IMR-90 (cell line): ENCODE data around the gene PSD2. TPM values are rescaled to one million over a fixed set of nuclear protein-coding genes. Genes with fewer than 3 reads are reported as not detected.

Source experiments
- ATAC-seq: fragments of 200-7000 bp; cut with Tn5 transposase; 2 replicates; pipeline ENCODE4 v1.9.1; 2020; ENCODE audit warnings: low read depth, mild to moderate bottlenecking, moderate library complexity
- BruUV-seq: library from RNA; stranded (reverse); fragments of 400-500 nt; replicated peaks from 2 replicates; lab custom pipeline; 2021; lab: Mats Ljungman, UMichigan
- CTCF ChIA-PET: fragments of 300-600 bp; formaldehyde crosslinking; extraction: SDS; loops from one replicate; lab custom pipeline; 2021; ENCODE audit warnings: antibody characterized with exemption; lab: Yijun Ruan, JAX
- POLR2A ChIA-PET: fragments of 300-600 bp; sonication (Branson Sonifier 250); formaldehyde crosslinking; loops from one replicate; lab custom pipeline; 2022; ENCODE audit warnings: antibody characterized with exemption; ENCODE audit not compliant: unreplicated experiment; lab: Charles Lee
- DNase-seq: peaks from one replicate; pipeline ENCODE4 v3.0.0; 2013
- H2AFZ ChIP-seq: replicated peaks from 2 replicates; pipeline ENCODE3; 2013; ENCODE audit warnings: low read length, mild to moderate bottlenecking; ENCODE audit not compliant: poor library complexity
- H2AK5ac ChIP-seq: 2 replicates; pipeline ENCODE4 v1.6.1; 2013; ENCODE audit warnings: low read depth, low read length, inconsistent platforms
- H2AK9ac ChIP-seq: replicated peaks from 2 replicates; pipeline ENCODE3; 2013; ENCODE audit warnings: mild to moderate bottlenecking, low read depth, low read length, moderate library complexity; ENCODE audit not compliant: poor library complexity
- H2BK120ac ChIP-seq: 2 replicates; pipeline ENCODE4 v1.6.1; 2013; ENCODE audit warnings: low read depth, low read length, inconsistent platforms
- H2BK15ac ChIP-seq: 3 replicates; pipeline ENCODE4 v1.6.1; 2013; ENCODE audit warnings: low read depth, low read length, inconsistent platforms
- H2BK20ac ChIP-seq: 2 replicates; pipeline ENCODE4 v1.6.1; 2013; ENCODE audit warnings: low read depth, mild to moderate bottlenecking, inconsistent platforms, low read length, moderate library complexity
- H2BK5ac ChIP-seq: 2 replicates; pipeline ENCODE4 v1.6.1; 2013; ENCODE audit warnings: mild to moderate bottlenecking, low read depth, low read length, inconsistent platforms; ENCODE audit not compliant: poor library complexity, severe bottlenecking
- H3K14ac ChIP-seq: replicated peaks from 2 replicates; pipeline ENCODE4 v1.6.1; 2013; ENCODE audit warnings: low read depth, low read length, inconsistent platforms
- H3K18ac ChIP-seq: 2 replicates; pipeline ENCODE4 v1.6.1; 2013; ENCODE audit warnings: low read depth, low read length, control low read depth
- H3K23ac ChIP-seq: 2 replicates; pipeline ENCODE4 v1.6.1; 2013; ENCODE audit warnings: low read depth, low read length, inconsistent platforms
- H3K27ac ChIP-seq: 2 replicates; pipeline ENCODE4 v1.5.1; 2013; ENCODE audit warnings: mild to moderate bottlenecking, control low read depth, low read length; ENCODE audit not compliant: insufficient read depth
- H3K27me3 ChIP-seq: 2 replicates; pipeline ENCODE4 v1.6.1; 2013; ENCODE audit warnings: low read length; ENCODE audit not compliant: control insufficient read depth, insufficient read depth
- H3K36me3 ChIP-seq: 2 replicates; pipeline ENCODE4 v1.6.1; 2013; ENCODE audit warnings: low read length, mixed read lengths; ENCODE audit not compliant: control insufficient read depth, insufficient read depth
- H3K4ac ChIP-seq: 2 replicates; pipeline ENCODE4 v1.6.1; 2013; ENCODE audit warnings: low read depth, low read length, inconsistent platforms
- H3K4me1 ChIP-seq: 2 replicates; pipeline ENCODE4 v1.6.1; 2013; ENCODE audit warnings: low read length, mixed read lengths; ENCODE audit not compliant: control insufficient read depth, insufficient read depth
- H3K4me2 ChIP-seq: 2 replicates; pipeline ENCODE4 v1.6.1; 2013; ENCODE audit warnings: low read depth, mild to moderate bottlenecking, control low read depth, low read length, moderate library complexity
- H3K4me3 ChIP-seq: 2 replicates; pipeline ENCODE4 v1.5.1; 2013; ENCODE audit warnings: low read depth, mild to moderate bottlenecking, control low read depth, low read length, moderate library complexity; ENCODE audit not compliant: insufficient read depth
- H3K56ac ChIP-seq: 2 replicates; pipeline ENCODE4 v1.6.1; 2013; ENCODE audit warnings: low read length, inconsistent platforms; ENCODE audit not compliant: insufficient read depth; ENCODE audit errors: extremely low read depth
- H3K79me1 ChIP-seq, 2 experiments: 2 replicates each; pipeline ENCODE4 v1.6.1; 2013; ENCODE audit warnings: low read length in 2 of 2, inconsistent platforms in 1 of 2, low read depth in 1 of 2
- H3K9ac ChIP-seq: 2 replicates; pipeline ENCODE4 v1.6.1; 2013; ENCODE audit warnings: low read depth, low read length, control low read depth
- H3K9me1 ChIP-seq: 2 replicates; pipeline ENCODE4 v1.6.1; 2013; ENCODE audit warnings: low read length, inconsistent platforms; ENCODE audit not compliant: insufficient read depth
- H3K9me3 ChIP-seq: 2 replicates; pipeline ENCODE4 v1.6.1; 2013; ENCODE audit warnings: low read length; ENCODE audit not compliant: control insufficient read depth, insufficient read depth
- H4K20me1 ChIP-seq: 2 replicates; pipeline ENCODE4 v1.6.1; 2013; ENCODE audit warnings: low read length, inconsistent platforms; ENCODE audit not compliant: insufficient read depth
- H4K5ac ChIP-seq: 2 replicates; pipeline ENCODE4 v1.6.1; 2013; ENCODE audit warnings: mild to moderate bottlenecking, low read depth, low read length, control low read depth
- H4K8ac ChIP-seq, 2 experiments: 2 replicates each; pipeline ENCODE4 v1.6.1; 2013; ENCODE audit warnings: low read depth in 2 of 2, low read length in 2 of 2, control low read depth in 1 of 2, inconsistent platforms in 1 of 2
- H4K91ac ChIP-seq: 2 replicates; pipeline ENCODE4 v1.6.1; 2013; ENCODE audit warnings: low read depth, low read length, inconsistent platforms; ENCODE audit not compliant: insufficient read depth
- MXI1 ChIP-seq: IDR thresholded peaks from 2 replicates; pipeline ENCODE4 v1.6.1; 2012; ENCODE audit warnings: low read depth, mild to moderate bottlenecking, low read length, moderate library complexity, borderline replicate concordance
- NFE2L2 ChIP-seq: fragments of 150-350 bp; IDR thresholded peaks from 2 replicates; pipeline ENCODE4 v1.6.1; 2016; ENCODE audit warnings: low read depth, mild to moderate bottlenecking, low read length
- WGBS, 2 experiments: methylation state at CpG; one replicate each; pipeline versions ENCODE4 v1.1.5 to v1.1.7; 2013; ENCODE audit warnings: missing lambda C conversion rate in 2 of 2; ENCODE audit not compliant: insufficient read length in 1 of 2; ENCODE audit errors: extremely low coverage in 2 of 2; 5-methylcytosine and 5-hydroxymethylcytosine counted together
- dilution Hi-C: fragments of 300-500 bp; cut with HindIII; formaldehyde crosslinking; loops from one replicate; pipeline ENCODE4 v1.14.3; 2018; ENCODE audit warnings: low sequenced_read_pairs; ENCODE audit not compliant: unreplicated experiment
- in situ Hi-C: fragments of 300-500 bp; cut with MboI; formaldehyde crosslinking; loops from 3 replicates; pipeline ENCODE4 v1.14.3; 2019; ENCODE audit warnings: low sequenced_read_pairs, inconsistent platforms, mixed read lengths
- intact Hi-C: fragments of 100-400 bp; cut with micrococcal nuclease; formaldehyde crosslinking; loops from 2 replicates; pipeline ENCODE4 v1.10.0; 2022
- polyA plus RNA-seq, 3 experiments: library from polyadenylated mRNA; depleted of rRNA; stranded (reverse); fragments of >200 nt; gene quantifications; 2 replicates each; pipeline ENCODE4 v1.2.3, GENCODE V29; 2012; ENCODE audit warnings: low replicate concordance in 1 of 3
- total RNA-seq: library from RNA; depleted of rRNA; stranded (reverse); fragments of >200 nt; gene quantifications from 2 replicates; pipeline ENCODE4 v1.2.3, GENCODE V29; 2012

Gene PSD2
- total and polyA plus RNA-seq, 2 of the 4 experiments (the other 2 are of a cell fraction): 0.05 TPM; not detected in 1

DNA sequence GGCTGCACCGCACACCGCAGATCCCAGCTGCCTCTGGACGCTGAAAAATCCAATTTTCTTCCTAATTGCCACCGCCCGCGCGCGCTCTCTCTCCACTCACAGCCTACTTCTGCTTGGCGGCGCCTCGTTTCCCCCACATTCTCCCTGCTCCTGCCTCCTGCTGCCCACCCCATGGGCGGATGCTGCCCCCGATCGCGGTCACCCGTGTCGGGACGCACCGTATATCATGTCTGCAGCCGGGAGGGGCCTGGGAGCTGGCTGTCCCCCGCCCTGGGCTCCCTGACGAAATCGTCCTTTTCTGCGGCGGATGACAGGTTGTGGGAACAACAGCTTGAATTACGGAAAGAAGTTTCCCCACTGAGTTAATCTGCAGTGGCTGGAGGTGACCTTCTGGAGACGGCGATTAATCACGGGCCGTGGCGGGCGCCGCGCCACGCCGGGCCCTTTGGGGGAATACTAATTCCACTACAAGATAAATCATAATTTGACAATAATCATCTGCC, 36.3 kb upstream of the PSD2 start:
- H3K27me3 ChIP-seq: peaks cover 59% of the 10 kb centered on the region
- H3K36me3 ChIP-seq: no peaks in the 10 kb centered on the region
- WGBS, 2 experiments: 44% methylated on average over 15 of the region's 36 CpGs; no CpG with 5 or more reads in 1 of the 2 experiments
- H3K14ac ChIP-seq: no peak overlapping the region
- H2BK5ac ChIP-seq: no peak overlapping the region
- no peak overlapping the region for H2AK5ac ChIP-seq
- intact Hi-C loops: no loop called here
- H2AFZ ChIP-seq: no peak overlapping the region
- H2BK120ac ChIP-seq: no peak overlapping the region
- no peaks in the 10 kb centered on the region for H3K9me3 ChIP-seq
- ChIA-PET POLR2A (no interaction called here), CTCF (interaction anchor here (0.6 kb wide), 1 partner anchor 214 kb away, joined by 3 read pairs; no protein-coding TSS in a partner anchor)
- H2BK20ac ChIP-seq: no peak overlapping the region
- H3K9ac ChIP-seq: no peak overlapping the region
- H3K27ac ChIP-seq: no peak overlapping the region
- no peak overlapping the region for H3K4ac ChIP-seq
- no peak overlapping the region for H3K56ac ChIP-seq
- in situ Hi-C loops: no loop called here
- H3K4me1 ChIP-seq: no peaks in the 10 kb centered on the region
- H3K4me2 ChIP-seq: no peak overlapping the region
- H3K23ac ChIP-seq: no peak overlapping the region
- no TSS peak for BruUV-seq
- H3K4me3 ChIP-seq: no peak overlapping the region
- H4K91ac ChIP-seq: no peak overlapping the region
- dilution Hi-C loops: loop anchor here (25.0 kb wide), 1 partner anchor 122 kb away; the partner anchor contains the start of gene CXXC5
- H3K9me1 ChIP-seq: no peaks in the 10 kb centered on the region; the same call in 1 of the 2 replicates
- no peak overlapping the region for H2AK9ac ChIP-seq
- 0 out of 2 replicates have a peak, but pooled peaks cover 3% of the 10 kb centered on the region for H4K20me1 ChIP-seq
- no peak overlapping the region for H2BK15ac ChIP-seq
- DNase-seq (no peak), ATAC-seq (no peak)
- H4K8ac ChIP-seq: no peak overlapping the region
- no peaks in the 10 kb centered on the region for H3K79me1 ChIP-seq
- H3K18ac ChIP-seq: no peak overlapping the region
- TF ChIP-seq NFE2L2 (no peak), MXI1 (no peak)
- no peak overlapping the region for H4K5ac ChIP-seq
